Vagina (tissue), 2 donors: ENCODE data around the gene EPM2AIP1.

Experiments used
- POLR2AphosphoS5 ChIP-seq, 2 donors: sonication (generic); formaldehyde crosslinking; IDR thresholded peaks; one replicate each; pipeline ENCODE4 v1.9.0; 2017; ENCODE audit warnings: antibody characterized with exemption in 2 of 2, mild to moderate bottlenecking in 2 of 2, low read depth in 1 of 2; ENCODE audit not compliant: insufficient read depth in 1 of 2
- TF ChIP-seq, protein P1 (sequence below), 3 experiments: fragments of 450-650 bp in 2 of 3; fragments of 200-600 bp in 1 of 3; sonication (generic) in 1 of 3; IDR thresholded peaks; one replicate each; pipeline ENCODE4 v1.5.1; 2017 to 2019; ENCODE audit warnings: antibody characterized with exemption in 3 of 3, mild to moderate bottlenecking in 2 of 3, moderate library complexity in 2 of 3

DNA sequence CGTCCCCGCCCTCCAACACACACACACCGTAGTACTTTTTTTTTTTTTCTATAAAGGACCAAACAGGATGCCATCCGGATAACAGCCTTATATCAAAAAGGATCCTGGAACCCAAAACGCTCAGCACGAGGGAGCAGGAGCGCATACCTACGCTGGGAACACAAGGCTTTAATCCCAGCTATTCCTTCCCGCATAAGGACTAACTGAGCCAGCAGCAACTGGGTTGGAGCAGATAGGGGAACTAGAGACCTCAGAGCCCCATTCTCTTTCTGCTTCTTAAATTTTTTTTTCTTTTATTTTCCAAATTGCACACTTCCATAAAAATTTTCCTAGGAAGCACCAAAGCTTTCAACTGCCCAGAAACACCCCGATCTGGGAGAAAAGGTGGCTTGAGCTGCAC, 49.3 kb downstream of the EPM2AIP1 start:
- TF ChIP-seq, protein P1, sequence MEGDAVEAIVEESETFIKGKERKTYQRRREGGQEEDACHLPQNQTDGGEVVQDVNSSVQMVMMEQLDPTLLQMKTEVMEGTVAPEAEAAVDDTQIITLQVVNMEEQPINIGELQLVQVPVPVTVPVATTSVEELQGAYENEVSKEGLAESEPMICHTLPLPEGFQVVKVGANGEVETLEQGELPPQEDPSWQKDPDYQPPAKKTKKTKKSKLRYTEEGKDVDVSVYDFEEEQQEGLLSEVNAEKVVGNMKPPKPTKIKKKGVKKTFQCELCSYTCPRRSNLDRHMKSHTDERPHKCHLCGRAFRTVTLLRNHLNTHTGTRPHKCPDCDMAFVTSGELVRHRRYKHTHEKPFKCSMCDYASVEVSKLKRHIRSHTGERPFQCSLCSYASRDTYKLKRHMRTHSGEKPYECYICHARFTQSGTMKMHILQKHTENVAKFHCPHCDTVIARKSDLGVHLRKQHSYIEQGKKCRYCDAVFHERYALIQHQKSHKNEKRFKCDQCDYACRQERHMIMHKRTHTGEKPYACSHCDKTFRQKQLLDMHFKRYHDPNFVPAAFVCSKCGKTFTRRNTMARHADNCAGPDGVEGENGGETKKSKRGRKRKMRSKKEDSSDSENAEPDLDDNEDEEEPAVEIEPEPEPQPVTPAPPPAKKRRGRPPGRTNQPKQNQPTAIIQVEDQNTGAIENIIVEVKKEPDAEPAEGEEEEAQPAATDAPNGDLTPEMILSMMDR (IDR thresholded peaks at IDR 0.05) = no peak
- no peak for TF ChIP-seq POLR2AphosphoS5 (IDR thresholded peaks at IDR 0.05; ENCODE audit: insufficient read depth in 1 of 2, low read depth in 1 of 2)
